ENCODE data around the gene KATNBL1. TPM values are rescaled to one million over a fixed set of nuclear protein-coding genes. Genes with fewer than 3 reads are reported as not detected.
A peak's percentile ranks its signal among the peaks of the same experiment; 100 is the strongest.
"Not testable (repeated sequence)": the region's sequence is repeated elsewhere in the genome, so short reads cannot be mapped to it uniquely, and the experiment has no call there.

The KATNBL1 gene
- total and polyA plus RNA-seq, 9 of the 15 experiments (the other 6 are each of a cell fraction or from before 2014, with no cell fraction given): 6.6 to 46.0 (median 24.0) TPM

DNA sequence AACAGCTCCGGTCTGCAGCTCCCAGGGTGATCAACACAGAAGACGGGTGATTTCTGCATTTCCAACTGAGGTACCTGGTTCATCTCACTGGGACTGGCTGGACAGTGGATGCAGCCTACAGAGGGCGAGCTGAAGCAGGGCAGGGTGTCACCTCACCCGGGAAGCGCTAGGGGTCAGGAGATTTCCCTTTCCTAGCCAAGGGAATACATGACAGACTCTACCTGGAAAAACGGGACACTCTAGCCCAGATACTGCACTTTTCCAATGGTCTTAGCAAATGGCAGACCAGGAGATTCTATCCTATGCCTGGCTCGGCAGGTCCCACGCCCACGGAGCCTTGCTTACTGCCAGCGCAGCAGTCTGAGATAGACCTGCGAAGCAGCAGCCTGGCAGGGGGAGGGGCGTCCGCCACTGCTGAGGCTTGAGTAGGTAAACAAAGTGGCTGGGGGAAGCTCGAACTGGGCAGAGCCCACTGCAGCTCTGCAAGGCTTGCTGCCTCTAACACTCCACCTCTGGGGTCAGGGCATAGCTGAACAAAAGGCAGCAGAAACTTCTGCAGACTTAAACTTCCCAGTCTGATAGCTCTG is 43.8 kb downstream of the KATNBL1 start:
- FAIRE-seq; ATAC-seq; in situ Hi-C loops (cut with MboI); H3K4me2 ChIP-seq (ENCODE audit: insufficient read depth, low read length); H3K79me2 ChIP-seq (ENCODE audit: control insufficient read depth, insufficient read depth, low read length); BruUV-seq (replicated peaks); H3K9ac ChIP-seq (ENCODE audit: insufficient read depth in 1 of 2, low read depth in 2 of 2, low read length in 2 of 2); POLR2A ChIA-PET; H3K9me3 ChIP-seq (replicated peaks; ENCODE audit: control insufficient read depth, insufficient read depth, low read depth, low read length); H2AFZ ChIP-seq (ENCODE audit: low read depth, low read length); DNase-seq (ENCODE audit: extremely low read depth in 1 of 4, low spot score in 3 of 4); CTCF ChIA-PET (ENCODE audit: low intra/inter-chr PET ratio); H3K27me3 ChIP-seq (ENCODE audit: control insufficient read depth in 2 of 2, insufficient read depth in 2 of 2, low read length in 2 of 2); intact Hi-C loops (cut with micrococcal nuclease); H3K4me1 ChIP-seq (replicated peaks in 1 of 2; ENCODE audit: control insufficient read depth in 2 of 2, insufficient read depth in 2 of 2, low read length in 2 of 2); H3K27ac ChIP-seq (ENCODE audit: extremely low read depth, low read depth, low read length); H3K9me1 ChIP-seq (ENCODE audit: control insufficient read depth, insufficient read depth, low read length); H4K20me1 ChIP-seq (replicated peaks; ENCODE audit: control insufficient read depth, insufficient read depth, low read length); H3K4me3 ChIP-seq: not testable (repeated sequence)
- WGBS (ENCODE audit: insufficient coverage, low coverage, missing lambda C conversion rate): 82% methylated on average over 14 of the region's 14 CpGs
- TF ChIP-seq, protein P1, sequence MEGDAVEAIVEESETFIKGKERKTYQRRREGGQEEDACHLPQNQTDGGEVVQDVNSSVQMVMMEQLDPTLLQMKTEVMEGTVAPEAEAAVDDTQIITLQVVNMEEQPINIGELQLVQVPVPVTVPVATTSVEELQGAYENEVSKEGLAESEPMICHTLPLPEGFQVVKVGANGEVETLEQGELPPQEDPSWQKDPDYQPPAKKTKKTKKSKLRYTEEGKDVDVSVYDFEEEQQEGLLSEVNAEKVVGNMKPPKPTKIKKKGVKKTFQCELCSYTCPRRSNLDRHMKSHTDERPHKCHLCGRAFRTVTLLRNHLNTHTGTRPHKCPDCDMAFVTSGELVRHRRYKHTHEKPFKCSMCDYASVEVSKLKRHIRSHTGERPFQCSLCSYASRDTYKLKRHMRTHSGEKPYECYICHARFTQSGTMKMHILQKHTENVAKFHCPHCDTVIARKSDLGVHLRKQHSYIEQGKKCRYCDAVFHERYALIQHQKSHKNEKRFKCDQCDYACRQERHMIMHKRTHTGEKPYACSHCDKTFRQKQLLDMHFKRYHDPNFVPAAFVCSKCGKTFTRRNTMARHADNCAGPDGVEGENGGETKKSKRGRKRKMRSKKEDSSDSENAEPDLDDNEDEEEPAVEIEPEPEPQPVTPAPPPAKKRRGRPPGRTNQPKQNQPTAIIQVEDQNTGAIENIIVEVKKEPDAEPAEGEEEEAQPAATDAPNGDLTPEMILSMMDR (IDR thresholded peaks at IDR 0.05 in 2 of 3, conservative IDR thresholded peaks at IDR 0.05 in 1 of 3; ENCODE audit: insufficient read depth in 2 of 3, low read depth in 1 of 3, low read length in 3 of 3): 0 out of 6 replicates have a peak, but pooled peaks of 1 of the 3 experiments have one; percentile 11
- H3K36me3 ChIP-seq (ENCODE audit: control insufficient read depth, insufficient read depth, low read length): peaks cover 10% of the 10 kb centered on the region; the same call in 1 of the 3 replicates

Data from K562 (cell line).